ENCODE measurements around the gene INSC. TPM values are rescaled to one million over a fixed set of nuclear protein-coding genes. Genes with fewer than 3 reads are reported as not detected.

INSC gene
- total RNA-seq, 1 experiment from 2014 or later, result 6.3 TPM

DNA sequence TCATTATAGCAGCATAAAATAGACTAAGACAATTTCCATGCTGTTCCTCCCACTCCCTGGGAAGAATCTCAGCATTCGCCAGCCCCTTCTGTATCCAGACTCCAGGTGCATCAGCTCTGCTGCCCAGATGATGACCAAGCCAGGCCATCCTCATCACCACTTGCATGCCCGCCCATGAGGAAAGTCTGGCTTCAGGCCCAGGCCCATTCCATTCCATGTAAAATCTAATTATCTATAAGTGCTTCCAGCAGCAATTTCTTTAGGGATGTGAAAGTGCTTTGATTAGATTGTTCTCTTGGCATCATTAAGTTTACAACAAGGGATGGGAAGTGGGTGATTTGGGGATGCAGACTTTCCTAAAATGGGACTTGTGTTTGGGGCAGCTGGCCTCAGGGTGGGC, 100.3 kb downstream of the INSC start:
- no peak for DNase-seq (ENCODE audit: low read depth)

- DNase-seq (ENCODE audit: low read depth), result no peak
Measured at GRCh38 chr11:15216678-15217077, 102.0 kb downstream of the INSC start.

DNA sequence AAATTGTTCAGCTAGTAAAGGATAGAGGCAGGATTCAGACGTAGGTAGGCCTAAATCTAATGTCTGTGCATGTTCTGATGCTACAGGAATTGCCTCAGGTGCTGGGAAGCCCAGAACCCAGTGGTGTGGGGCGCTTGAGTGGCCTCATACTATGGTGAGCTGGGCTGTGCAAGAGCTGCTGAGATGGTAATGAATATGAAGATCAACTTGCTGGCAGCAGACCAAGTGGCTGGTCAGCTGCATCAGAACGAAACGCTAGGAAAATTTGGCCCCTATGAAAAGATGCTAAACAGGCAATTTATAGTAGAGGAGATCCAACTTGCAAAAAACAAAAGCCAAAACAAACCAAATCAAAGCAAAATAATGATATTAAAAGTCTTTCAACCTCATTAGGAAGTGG, 102.7 kb downstream of the INSC start:
- DNase-seq (ENCODE audit: low read depth), result no peak

DNA sequence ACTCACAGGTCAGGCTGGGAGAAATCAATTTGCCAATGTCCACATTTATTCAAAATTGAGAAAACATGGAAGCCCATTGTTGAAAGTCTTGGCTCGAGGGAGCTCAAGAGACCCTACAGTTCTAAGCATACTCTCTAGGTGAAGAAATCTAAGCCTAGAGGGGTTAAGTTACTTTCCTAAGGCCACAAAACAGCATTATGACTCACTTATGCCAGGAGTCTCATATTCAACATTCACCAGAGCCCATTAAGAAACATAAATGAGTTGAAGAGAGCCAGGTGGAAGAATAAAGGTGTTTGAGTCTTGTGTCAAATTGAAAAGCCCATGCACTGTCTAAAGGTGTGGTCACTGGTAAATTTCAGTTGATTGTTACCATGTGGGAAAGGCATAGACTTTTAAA, 108.1 kb downstream of the INSC start:
- no peak for DNase-seq (ENCODE audit: low read depth)

DNA sequence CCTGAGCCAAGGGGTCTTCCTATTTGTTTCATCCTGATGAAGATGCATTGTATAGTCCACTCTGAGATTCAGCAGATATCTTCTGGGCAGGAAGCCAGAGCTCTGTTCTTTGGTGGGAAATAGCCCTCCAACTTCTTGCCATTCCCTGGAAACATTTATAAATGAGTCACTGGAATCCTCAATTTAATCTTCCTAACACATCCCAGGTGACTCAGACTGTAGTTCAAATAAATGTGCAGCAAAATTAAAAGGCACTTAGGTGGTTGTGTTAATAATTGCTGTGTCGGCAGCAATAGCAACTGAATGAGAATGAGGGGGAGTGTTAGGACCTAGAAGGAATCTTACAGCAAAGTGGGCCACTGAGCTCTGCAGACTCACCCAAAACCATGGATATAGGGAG, 108.6 kb downstream of the INSC start:
- peak; percentile 50 for DNase-seq (ENCODE audit: low read depth)

DNA sequence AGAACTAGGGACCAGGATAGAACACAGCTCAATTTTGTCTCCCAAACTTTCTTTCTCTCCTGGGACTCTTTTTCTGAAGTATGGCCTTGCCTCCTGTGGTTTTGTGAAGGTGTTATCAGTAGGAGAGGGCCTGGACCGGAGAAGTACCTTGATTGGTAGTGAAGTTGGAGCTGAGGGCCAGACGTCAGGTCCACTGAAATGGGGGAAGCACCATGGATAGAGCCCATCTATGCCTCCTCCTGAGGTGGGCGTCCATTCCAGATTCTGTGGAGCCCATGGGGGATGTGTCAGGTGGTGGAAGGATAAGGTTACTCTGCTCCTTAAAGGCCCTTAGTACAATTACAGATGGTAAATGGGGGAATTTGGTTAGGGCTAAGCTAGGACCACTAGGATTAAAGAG, 109.7 kb downstream of the INSC start:
- DNase-seq (ENCODE audit: low read depth), result no peak

DNA sequence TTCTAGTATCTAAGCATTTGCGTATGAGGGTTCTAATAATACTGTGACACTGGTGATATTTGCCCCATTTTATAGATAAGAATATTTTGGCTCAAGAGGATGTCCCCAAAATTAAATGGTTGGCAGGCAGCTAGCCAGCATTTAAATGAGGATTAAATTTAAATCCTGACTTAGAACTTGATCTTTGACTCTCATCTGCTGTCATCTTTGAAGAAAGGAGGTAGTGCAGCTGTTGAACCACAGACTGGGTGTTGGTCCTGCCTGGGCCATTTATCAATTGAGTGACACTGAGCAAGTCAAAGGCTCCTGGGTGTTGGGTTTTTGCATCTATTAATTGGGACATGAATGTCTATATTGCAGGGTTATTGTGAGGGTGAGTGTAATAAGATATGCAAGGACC, 112.3 kb downstream of the INSC start:
- DNase-seq (ENCODE audit: low read depth), result no peak

DNA sequence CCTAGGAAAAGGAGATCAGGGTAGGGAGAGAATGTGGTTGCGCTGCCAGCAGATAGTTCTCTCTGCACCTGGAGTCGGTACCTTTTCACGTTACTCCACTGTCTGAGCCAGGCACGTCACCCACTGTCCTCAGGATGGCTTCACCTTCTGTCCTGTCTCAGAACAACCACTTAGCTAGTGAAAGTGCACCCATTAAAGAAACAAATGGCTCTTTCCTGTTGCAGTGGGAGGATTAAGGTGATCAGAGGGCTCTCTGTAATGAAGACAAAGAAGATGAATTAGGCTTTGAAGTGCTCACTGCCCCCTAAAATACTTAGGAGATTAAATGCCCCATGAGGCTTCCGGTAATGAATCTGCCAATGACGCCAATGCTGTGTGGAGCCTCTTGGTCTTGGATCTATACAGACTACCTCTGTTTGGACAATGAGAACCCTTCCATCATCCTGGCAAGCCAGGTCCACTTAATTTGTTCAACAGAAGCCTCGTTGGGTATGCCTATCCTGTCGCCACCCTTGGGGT, 113.7 kb downstream of the INSC start:
- no peak for DNase-seq (ENCODE audit: low read depth)

- DNase-seq (ENCODE audit: low read depth), result no peak
Measured at GRCh38 chr11:15229069-15229468, 114.3 kb downstream of the INSC start.

- no peak for DNase-seq (ENCODE audit: low read depth)
Measured at GRCh38 chr11:15232496-15232895, 117.8 kb downstream of the INSC start.

- no peak for DNase-seq (ENCODE audit: low read depth)
Measured at GRCh38 chr11:15233371-15234165, 118.8 kb downstream of the INSC start.

- DNase-seq (ENCODE audit: low read depth), result peak; percentile 33
Measured at GRCh38 chr11:15234796-15235195, 120.1 kb downstream of the INSC start.

DNA sequence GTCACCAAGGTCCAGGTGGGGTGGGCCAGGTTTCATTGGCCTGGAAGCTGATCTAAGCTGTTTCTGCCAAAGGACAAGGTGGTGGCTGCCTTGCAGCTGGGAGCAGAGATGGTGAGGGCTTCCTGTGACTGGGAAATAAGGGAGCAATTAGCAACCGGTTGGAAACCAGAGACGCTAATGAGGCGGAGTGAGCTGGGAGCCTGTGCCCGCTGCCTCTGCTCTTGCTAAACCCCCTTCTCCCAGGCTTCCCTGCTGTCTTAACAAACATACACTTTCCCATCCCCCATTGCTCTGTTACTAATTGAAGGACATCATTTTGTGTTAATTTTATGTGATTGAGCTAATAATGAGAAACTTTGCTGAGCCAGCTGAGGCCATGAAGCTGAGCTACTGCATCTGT, 121.8 kb downstream of the INSC start:
- DNase-seq (ENCODE audit: low read depth), result no peak

GRCh38 chr11:15238856-15239255, 124.1 kb downstream of the INSC start:
- DNase-seq (ENCODE audit: low read depth), result no peak

- DNase-seq (ENCODE audit: low read depth), result no peak
Measured at GRCh38 chr11:15248749-15249148, 134.0 kb downstream of the INSC start.

GRCh38 chr11:15258433-15259165, 143.9 kb downstream of the INSC start:
- peak; percentile 38 for DNase-seq (ENCODE audit: low read depth)

- no peak for DNase-seq (ENCODE audit: low read depth)
Measured at GRCh38 chr11:15266999-15267398, 152.3 kb downstream of the INSC start.

- no peak for DNase-seq (ENCODE audit: low read depth)
Measured at GRCh38 chr11:15268598-15268997, 153.9 kb downstream of the INSC start.

GRCh38 chr11:15275141-15275540, 160.4 kb downstream of the INSC start:
- DNase-seq (ENCODE audit: low read depth), result no peak

DNA sequence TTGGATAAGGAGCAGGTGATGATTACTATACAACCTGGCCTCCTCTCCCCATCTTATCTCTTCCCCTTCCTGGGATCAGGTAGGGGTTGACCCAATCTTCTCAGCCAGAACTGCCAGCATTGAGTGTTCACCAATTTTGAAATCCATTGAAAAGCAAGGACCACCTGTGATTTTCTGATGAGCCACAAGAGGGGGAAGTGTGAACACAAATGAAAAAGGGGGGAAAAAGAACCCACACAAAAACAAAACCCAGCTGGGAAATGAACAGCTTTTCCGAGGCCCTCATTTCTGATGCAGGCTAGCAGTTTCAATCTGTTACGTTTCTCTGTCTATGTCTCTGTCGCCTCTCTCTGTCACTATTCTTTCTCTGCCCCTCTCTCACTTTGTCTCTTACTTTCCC, 161.9 kb downstream of the INSC start:
- DNase-seq (ENCODE audit: low read depth), result peak; percentile 11

- DNase-seq (ENCODE audit: low read depth), result peak; percentile 15
Measured at GRCh38 chr11:15278128-15278527, 163.4 kb downstream of the INSC start.

DNA sequence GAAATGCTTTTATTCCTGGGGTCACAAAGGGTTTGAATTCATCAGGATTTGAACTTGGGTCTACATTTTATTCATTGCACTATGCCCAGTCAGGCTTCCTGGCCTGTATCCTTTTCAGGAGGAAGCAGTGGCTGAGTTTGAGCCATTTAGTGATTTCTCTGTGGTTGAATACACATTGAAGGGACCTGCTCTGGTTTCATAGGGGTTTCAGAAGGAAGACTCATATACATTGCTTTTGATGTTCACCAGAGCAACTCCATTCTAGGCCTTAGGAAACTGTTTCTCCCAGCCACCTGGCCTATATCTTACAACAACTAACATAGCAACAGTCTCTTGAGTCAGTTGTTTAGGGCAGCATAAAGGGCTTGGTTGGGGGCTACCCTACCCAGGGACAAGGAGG, 165.7 kb downstream of the INSC start:
- DNase-seq (ENCODE audit: low read depth), result no peak

- DNase-seq (ENCODE audit: low read depth), result no peak
Measured at GRCh38 chr11:15282754-15283153, 168.0 kb downstream of the INSC start.

Measured in LHCN-M2 (cell line).